ENCODE measurements around the gene SKI.

SKI gene

GRCh38 chr1:2183937-2184334 lies 44.2 kb upstream of the SKI start:
- TF ChIP-seq CTCF (IDR thresholded peaks at IDR 0.05; ENCODE audit: low read depth, low read length, poor library complexity, severe bottlenecking) = no peak
- no peak for TF ChIP-seq EZH2phosphoT487 (IDR thresholded peaks at IDR 0.05; ENCODE audit: borderline replicate concordance, low read length)
- Histone ChIP-seq H3K36me3 (ENCODE audit: control insufficient read depth, low read length) (no peaks in the 10 kb centered on the region), H3K27ac (ENCODE audit: low read depth, low read length) (no peak overlapping the region), H3K9me3 (ENCODE audit: control insufficient read depth, insufficient read depth, low read length) (no peaks in the 10 kb centered on the region), H4K20me1 (ENCODE audit: control insufficient read depth, insufficient read depth, low read depth, low read length) (no peaks in the 10 kb centered on the region), H3K4me2 (ENCODE audit: low read length) (no peak overlapping the region), H3K9me2 (replicated peaks; ENCODE audit: control insufficient read depth, low read length) (no peaks in the 10 kb centered on the region), H3K4me1 (ENCODE audit: control insufficient read depth, low read length) (no peaks in the 10 kb centered on the region), H3K4me3 (ENCODE audit: low read length) (no peak overlapping the region), H3K79me2 (ENCODE audit: control insufficient read depth, low read length) (no peaks in the 10 kb centered on the region), H3K27me3 (ENCODE audit: control insufficient read depth, low read length) (no peaks in the 10 kb centered on the region), H3F3A (ENCODE audit: control insufficient read depth, insufficient read depth) (no peaks in the 10 kb centered on the region)

- Histone ChIP-seq H3K9me3 (ENCODE audit: control insufficient read depth, insufficient read depth, low read length) (no peaks in the 10 kb centered on the region), H3K79me2 (ENCODE audit: control insufficient read depth, low read length) (no peaks in the 10 kb centered on the region), H3K9me2 (replicated peaks; ENCODE audit: control insufficient read depth, low read length) (no peaks in the 10 kb centered on the region), H3K4me1 (ENCODE audit: control insufficient read depth, low read length) (peaks cover 3% of the 10 kb centered on the region), H3K27ac (ENCODE audit: low read depth, low read length) (no peak overlapping the region), H3K4me2 (ENCODE audit: low read length) (no peak overlapping the region), H3F3A (ENCODE audit: control insufficient read depth, insufficient read depth) (no peaks in the 10 kb centered on the region), H4K20me1 (ENCODE audit: control insufficient read depth, insufficient read depth, low read depth, low read length) (no peaks in the 10 kb centered on the region), H3K27me3 (ENCODE audit: control insufficient read depth, low read length) (no peaks in the 10 kb centered on the region), H3K4me3 (ENCODE audit: low read length) (no peak overlapping the region), H3K36me3 (ENCODE audit: control insufficient read depth, low read length) (no peaks in the 10 kb centered on the region)
- TF ChIP-seq CTCF (IDR thresholded peaks at IDR 0.05; ENCODE audit: low read depth, low read length, poor library complexity, severe bottlenecking) (no peak), EZH2phosphoT487 (IDR thresholded peaks at IDR 0.05; ENCODE audit: borderline replicate concordance, low read length) (no peak)
These were observed 43.6 kb upstream of the SKI start for GRCh38 chr1:2184531-2184930.

- Histone ChIP-seq H3K27me3 (ENCODE audit: control insufficient read depth, low read length) (no peaks in the 10 kb centered on the region), H3F3A (ENCODE audit: control insufficient read depth, insufficient read depth) (no peaks in the 10 kb centered on the region), H3K9me3 (ENCODE audit: control insufficient read depth, insufficient read depth, low read length) (no peaks in the 10 kb centered on the region), H3K79me2 (ENCODE audit: control insufficient read depth, low read length) (no peaks in the 10 kb centered on the region), H3K4me3 (ENCODE audit: low read length) (no peak overlapping the region), H3K9me2 (replicated peaks; ENCODE audit: control insufficient read depth, low read length) (no peaks in the 10 kb centered on the region), H3K36me3 (ENCODE audit: control insufficient read depth, low read length) (no peaks in the 10 kb centered on the region), H3K27ac (ENCODE audit: low read depth, low read length) (no peak overlapping the region), H3K4me2 (ENCODE audit: low read length) (no peak overlapping the region), H4K20me1 (ENCODE audit: control insufficient read depth, insufficient read depth, low read depth, low read length) (no peaks in the 10 kb centered on the region), H3K4me1 (ENCODE audit: control insufficient read depth, low read length) (peaks cover 7% of the 10 kb centered on the region)
- TF ChIP-seq CTCF (IDR thresholded peaks at IDR 0.05; ENCODE audit: low read depth, low read length, poor library complexity, severe bottlenecking) (no peak), EZH2phosphoT487 (IDR thresholded peaks at IDR 0.05; ENCODE audit: borderline replicate concordance, low read length) (no peak)
These were observed 43.2 kb upstream of the SKI start for GRCh38 chr1:2184934-2185333.
